Prostate gland (tissue), 2 donors: Measurements from ENCODE around the gene FGF6.

ENCODE experiments used
- CTCF ChIP-seq, 4 experiments: fragments of 200-600 bp in 2 of 4; fragments of 450-650 bp in 2 of 4; sonication (generic) in 2 of 4; IDR thresholded peaks; 1 replicate in 3 of 4; 2 replicates in 1 of 4; pipeline ENCODE4 v1.5.1; 2016 to 2019; ENCODE audit warnings: antibody characterized with exemption in 4 of 4, mild to moderate bottlenecking in 2 of 4, moderate library complexity in 2 of 4
- POLR2A ChIP-seq: fragments of 450-650 bp; IDR thresholded peaks from one replicate; pipeline ENCODE4 v1.6.1; 2016; ENCODE audit warnings: antibody characterized with exemption, mild to moderate bottlenecking

GRCh38 chr12:4489556-4489955, 43.9 kb upstream of the FGF6 start:
- no peak for TF ChIP-seq CTCF (IDR thresholded peaks at IDR 0.05)
- no peak for TF ChIP-seq POLR2A
